GM12873 (cell line): Measurements from ENCODE around the gene BICDL2.

Experiments used
- CTCF ChIP-seq: IDR thresholded peaks from 2 replicates; pipeline ENCODE4 v1.5.1; 2012; ENCODE audit warnings: low read depth, mild to moderate bottlenecking, moderate library complexity, low read length, control low read depth; ENCODE audit not compliant: insufficient read depth; ENCODE audit errors: missing control alignments

Gene BICDL2

GRCh38 chr16:2987833-2988232, 48.9 kb downstream of the BICDL2 start:
- no peak for TF ChIP-seq CTCF

GRCh38 chr16:2987286-2987685, 49.5 kb downstream of the BICDL2 start:
- no peak for TF ChIP-seq CTCF

GRCh38 chr16:2986623-2987188, 50.0 kb downstream of the BICDL2 start:
- TF ChIP-seq CTCF = no peak

- no peak for TF ChIP-seq CTCF
Measured at GRCh38 chr16:2985893-2986355, 50.8 kb downstream of the BICDL2 start.

DNA sequence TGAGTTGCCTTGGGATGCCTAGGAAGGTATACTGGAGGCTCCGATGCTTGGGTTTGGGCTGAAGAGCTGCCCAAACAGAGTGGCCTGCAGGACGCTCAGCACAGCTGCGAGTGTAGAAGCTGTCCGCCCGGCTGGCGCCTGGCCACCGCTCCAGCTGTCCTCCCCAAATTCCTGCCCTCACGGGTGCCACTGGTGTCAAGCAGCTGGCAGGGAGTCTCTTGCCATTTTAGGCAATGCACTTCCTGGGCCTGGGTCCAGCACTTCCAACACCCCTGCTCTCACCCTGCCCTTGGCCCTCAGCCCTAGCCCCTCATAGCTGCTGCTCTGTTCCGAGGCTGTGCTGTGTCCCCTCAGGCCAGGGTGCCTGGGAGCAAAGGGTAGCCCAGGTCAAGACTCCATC, 51.3 kb downstream of the BICDL2 start:
- TF ChIP-seq CTCF = no peak

GRCh38 chr16:2983706-2984136, 53.0 kb downstream of the BICDL2 start:
- TF ChIP-seq CTCF = peak; percentile 85

DNA sequence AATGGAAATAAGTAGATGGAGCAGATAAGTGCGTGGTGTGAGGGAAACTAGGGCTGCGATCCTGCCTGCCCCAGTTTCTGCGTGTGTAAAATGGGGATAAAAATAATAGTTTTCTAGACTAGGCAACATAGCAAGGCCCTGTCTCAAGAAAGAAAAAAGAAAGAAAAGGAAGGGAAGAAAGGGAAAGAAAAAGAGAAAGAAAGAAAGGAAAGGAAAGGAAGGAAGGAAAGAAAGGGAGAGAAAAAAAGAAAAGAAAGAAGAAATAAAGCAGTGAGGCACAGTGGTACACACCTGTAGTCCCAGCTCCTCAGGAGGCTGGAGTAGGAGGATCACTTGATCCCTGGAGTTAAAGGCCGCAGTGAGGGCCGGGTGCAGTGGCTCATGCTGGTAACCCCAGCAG, 54.3 kb downstream of the BICDL2 start:
- TF ChIP-seq CTCF = no peak
